ENCODE data around the gene FOLR3.
"Not testable (repeated sequence)": the region's sequence is repeated elsewhere in the genome, so short reads cannot be mapped to it uniquely, and the experiment has no call there.

Gene FOLR3

DNA sequence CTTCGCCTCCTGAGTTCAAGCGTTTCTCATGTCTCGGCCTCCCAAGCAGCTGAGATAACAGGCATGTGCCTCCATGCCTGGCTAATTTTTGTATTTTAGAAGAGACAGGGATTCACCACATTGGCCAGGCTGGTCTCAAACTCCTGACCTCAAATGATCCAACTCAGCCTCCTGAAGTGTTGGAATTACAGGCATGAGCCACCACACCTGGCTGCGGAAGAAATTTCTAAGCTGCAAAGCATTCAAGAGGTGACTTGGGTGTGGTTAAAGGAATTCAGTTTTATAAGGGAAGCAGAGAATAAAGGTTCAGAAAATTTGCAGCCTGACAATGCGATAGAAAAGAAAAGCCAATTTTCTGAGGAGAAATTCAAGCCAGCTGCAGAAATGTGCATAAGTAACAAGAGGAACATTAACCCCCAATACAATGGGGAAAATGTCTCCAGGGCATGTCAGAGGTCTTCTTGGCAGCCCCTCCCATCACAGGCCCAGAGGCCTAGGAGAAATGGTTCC, 33.6 kb downstream of the FOLR3 start:
- not testable (repeated sequence) for DNase-seq

DNA sequence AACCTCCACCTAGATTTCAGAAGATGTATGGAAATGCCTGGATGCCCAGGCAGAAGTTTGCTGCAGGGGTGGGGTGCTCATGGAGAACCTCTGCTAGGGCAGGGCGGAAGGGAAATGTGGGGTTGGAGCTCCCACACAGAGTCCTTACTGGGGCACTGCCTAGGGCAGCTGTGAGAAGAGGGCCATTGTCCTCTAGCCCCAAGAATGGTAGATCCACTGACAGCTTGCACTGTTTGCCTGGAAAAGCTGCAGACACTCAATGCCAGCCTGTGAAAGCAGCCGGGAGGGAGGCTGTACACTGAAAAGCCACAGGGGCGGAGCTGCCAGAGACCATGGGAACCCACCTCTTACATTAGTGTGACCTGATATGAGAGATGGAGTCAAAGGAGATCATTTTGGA, 34.2 kb downstream of the FOLR3 start:
- DNase-seq = not testable (repeated sequence)

DNA sequence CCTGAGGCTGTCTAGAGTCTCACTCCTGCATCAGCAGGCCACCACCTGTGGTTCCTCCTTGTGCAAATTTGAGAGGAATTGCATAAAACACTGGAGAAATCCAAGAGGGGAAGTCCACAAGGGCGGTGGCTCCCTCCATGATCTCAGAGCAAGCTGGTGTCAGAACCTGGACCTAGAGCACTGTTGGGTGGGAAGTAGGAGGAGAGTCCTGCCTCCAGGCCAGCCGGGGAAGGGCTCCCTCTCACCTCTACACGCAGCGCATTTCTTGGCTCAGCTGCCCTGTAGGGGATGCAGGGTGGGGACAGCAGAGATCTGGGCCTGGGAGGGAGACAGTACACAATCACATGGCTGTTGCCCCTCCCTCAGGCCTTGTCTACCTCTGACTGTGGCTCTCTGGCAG, 36.5 kb downstream of the FOLR3 start:
- not testable (repeated sequence) for DNase-seq

DNA sequence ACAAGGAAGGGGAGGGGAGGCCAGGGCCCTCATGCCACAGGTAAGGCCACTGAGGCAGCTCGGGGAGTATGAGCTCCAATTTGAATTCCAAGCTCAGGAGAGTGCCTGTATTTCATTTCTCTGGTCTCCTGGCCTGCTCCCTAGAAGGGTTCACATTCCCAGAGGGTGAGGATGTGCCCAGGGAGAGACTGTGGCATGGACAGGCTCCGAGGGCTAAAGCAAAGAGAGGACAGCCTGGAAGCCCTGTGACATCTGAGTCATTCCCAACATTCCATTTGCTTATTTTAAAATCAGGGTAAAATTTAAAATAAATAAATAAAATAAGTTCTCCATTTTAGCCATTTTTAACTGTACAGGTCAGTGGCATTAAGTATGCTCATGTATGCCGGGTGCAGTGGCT, 37.8 kb downstream of the FOLR3 start:
- no peak for DNase-seq

DNA sequence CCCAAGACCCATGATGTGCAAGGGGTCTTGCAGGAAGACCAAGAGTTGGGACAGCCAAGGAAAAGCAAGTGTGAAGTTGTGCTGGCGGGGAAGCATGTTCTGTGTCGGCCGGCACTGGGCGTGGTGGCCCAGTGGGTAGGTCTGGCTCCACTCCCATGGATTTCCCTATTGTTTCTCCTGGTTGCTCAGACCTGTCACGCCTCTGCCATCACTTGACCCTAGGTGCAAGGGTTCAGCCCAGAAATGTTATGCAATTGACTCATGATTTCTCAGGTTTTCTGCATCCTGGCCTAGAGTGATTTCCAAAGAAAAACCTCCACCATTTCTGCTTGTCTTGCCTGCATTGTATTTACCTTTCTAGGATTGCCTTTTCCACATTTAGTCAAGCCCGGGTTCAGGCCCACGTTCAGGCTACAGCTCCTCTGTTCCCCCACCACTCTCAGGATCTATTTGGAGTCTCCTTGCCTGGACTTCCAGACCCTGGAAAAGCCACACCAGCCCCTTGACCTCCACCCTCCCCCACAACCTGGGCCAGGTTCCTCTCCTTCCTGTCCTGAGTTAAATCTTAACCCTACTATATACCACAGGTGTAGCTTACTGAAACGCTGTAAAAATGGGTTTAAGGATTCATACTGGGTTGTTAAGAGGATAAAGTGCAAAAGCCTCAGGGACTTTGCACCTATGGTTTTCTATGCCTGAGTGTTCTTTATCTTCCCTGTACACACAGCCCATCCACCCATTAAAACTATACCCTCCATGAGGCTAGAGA, 39.0 kb downstream of the FOLR3 start:
- DNase-seq = no peak

DNA sequence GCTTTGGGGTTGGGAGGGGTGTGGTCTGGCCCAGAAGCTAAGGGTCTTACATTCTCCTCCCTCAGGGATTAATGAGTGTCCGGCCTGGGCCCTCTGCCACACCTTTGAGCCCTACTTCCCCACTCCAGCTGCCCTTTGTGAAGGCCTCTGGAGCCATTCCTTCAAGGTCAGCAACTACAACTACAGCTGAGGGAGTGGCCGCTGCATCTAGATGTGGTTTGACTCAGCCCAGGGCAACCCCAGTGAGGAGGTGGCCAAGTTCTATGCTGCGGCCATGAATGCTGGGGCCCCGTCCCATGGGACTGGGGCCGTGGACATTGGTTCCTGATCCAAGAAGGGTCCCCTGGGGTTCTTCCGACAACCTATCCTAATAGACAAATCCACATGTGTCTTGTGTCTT, 42.1 kb downstream of the FOLR3 start:
- DNase-seq = no peak

DNA sequence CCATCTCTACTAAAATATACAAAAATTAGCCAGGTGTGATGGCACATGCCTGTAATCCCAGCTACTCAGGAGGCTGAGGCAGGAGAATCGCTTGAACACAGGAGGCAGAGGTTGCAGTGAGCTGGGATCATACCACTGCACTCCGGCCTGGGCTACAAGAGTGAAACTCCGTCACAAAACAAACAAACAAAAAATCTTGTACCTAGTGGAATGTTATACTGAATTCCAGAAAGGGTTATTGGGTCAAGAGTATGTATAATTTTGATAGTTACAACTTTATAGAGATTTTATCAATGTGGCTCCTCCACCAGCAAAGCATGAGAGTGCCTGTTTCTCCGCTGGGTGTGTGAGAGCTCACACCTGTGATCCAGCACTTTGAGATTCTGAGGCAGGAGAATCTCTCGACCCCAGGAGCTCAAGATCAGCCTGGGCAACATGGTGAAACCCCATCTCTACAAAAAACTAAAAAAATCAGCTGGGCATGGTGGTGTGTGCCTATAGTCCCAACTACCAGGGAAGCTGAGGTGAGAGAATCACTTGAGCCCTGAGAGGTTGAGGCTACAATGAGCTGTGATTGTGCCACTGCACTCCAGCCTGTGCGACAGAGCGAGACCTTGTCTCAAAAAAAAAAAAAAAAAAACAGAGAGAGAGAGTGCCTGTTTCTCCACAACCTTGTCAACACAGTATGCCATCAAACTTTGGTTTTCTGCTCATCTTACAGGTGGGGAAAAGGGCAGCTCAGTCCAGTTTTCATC, 43.7 kb downstream of the FOLR3 start:
- DNase-seq = no peak

DNA sequence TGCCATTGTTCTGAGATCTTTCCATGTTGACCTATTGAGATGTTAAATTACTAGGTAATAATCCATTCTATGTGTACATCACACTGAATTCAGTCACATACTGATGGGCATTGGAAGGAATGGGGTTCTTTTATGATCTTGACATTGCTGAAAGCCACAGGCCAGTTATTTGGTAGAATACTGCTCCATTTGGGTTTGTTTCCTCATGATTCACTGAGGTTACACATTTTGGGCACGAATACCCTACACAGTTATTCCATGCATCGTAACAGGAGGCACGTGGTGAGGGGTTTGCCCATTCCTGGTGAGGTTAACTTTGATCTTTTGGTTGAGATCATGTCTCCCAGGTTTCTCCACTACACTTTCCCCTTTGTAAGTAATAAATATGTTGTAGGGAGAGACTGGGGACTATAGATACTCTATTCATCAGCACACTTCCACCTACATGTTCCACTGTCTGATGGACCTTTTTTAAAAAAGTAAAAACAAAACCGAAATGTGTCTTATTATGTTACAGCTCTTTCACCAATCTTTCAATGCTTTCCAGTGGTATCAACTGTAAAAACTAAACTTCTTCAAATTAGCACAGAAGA, 44.4 kb downstream of the FOLR3 start:
- DNase-seq = no peak

DNA sequence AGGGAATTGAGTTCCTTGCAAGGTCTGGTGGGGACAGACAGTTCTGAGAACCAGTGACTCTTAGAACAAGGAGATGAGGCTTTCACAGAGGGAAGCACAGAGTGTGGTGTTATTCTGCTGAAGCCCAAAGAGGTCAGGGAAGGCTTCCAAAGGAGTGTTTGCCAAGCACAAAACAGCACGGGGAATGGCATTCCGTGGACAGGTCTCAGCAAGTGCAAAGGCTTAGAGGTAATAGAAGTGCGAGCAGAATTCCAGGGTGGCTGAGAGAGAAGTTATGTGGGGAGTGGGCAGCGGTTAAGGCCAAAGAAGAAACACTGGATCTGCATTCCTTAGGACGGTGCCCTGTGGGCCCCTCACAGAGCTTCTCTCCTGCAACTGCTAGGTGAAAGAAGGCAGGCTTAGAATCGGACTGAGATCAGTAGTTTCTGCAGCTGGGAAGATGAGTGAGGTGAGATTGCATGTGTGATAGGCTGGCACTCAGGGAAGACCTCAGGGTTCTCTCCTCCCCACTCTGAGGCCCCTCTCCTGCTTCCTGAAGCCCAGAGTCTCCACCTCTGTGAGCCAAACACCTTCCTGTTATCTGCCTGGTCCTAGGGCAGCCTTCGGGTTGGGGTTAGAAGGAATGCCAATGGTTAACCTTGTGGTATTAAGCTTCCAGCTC, 45.5 kb downstream of the FOLR3 start:
- not testable (repeated sequence) for DNase-seq

DNA sequence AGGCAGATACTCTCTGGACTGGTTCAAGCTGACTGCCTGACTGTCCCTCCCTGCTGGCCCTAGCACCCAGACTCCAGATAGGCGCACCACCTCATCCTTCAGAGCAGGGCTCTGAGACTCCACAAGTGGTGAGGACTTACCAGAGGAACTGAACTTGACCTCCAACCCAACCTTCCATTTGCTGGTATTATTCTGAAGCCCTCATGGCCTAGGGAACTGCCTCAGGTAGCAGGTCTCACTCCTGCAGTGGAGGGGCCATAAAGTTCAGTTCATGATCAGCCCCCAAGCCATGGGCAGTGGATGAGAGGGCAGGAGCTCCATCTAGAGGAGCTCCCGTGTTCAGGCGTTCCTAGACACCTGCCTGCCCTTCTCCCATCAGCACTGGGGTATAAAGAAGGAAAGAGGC, 46.0 kb downstream of the FOLR3 start:
- DNase-seq = not testable (repeated sequence)

DNA sequence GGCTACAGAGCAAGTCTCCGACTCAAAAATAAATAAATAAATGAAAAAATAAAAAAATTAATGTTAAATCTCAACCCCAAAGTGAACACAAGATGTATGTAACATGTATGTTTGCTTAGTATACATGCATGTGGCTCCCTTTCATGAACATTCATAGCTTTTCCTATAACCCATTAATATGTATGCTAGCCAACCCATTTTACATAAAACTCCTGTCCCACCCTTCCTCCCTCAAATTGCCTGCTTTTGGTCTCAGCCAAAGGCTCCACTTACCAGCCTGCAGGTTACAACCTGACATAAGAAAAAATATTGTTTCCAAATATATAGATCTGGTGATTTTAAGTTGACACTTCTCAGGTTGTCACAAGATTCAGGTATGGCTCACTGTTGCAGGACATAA, 52.7 kb downstream of the FOLR3 start:
- DNase-seq = no peak

All from NCI-H2029 treated with DMSO at 0.1 percent for 48 hours (cell line).